ENCODE results near the gene TTPAL.

Gene TTPAL

GRCh38 chr20:44497761-44498160 is 22.1 kb downstream of the TTPAL start:
- DNase-seq (ENCODE audit: low spot score) = no peak

GRCh38 chr20:44500221-44500620 is 24.5 kb downstream of the TTPAL start:
- no peak for DNase-seq (ENCODE audit: low spot score)

GRCh38 chr20:44501448-44501847 is 25.8 kb downstream of the TTPAL start:
- peak; percentile 35 for DNase-seq (ENCODE audit: low spot score)

- no peak for DNase-seq (ENCODE audit: low spot score)
These were observed 27.3 kb downstream of the TTPAL start for GRCh38 chr20:44502968-44503367.

- no peak for DNase-seq (ENCODE audit: low spot score)
These were observed 29.0 kb downstream of the TTPAL start for GRCh38 chr20:44504402-44505307.

GRCh38 chr20:44509762-44510161 is 34.1 kb downstream of the TTPAL start:
- DNase-seq (ENCODE audit: low spot score) = no peak

- DNase-seq (ENCODE audit: low spot score) = no peak
These were observed 38.2 kb downstream of the TTPAL start for GRCh38 chr20:44513871-44514270.

- no peak for DNase-seq (ENCODE audit: low spot score)
These were observed 40.8 kb downstream of the TTPAL start for GRCh38 chr20:44516491-44516890.

DNA sequence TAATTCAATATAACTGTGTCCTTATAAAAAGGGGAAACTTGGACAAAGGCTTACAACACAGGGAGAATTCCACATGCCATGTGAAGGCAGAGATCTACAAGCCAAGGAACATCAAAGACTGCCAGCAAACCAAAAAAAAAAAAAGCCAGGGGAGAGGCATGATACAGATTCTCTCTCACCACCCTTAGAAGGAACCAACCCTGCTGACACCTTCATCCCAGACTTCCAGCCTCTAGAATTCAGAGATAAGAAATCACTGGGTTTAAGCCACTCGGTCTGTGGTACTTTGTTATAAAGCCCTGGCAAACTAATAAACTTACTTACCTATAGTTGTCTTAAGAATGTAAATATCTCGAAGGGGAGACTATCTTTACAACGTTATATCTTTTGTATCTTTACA is 41.8 kb downstream of the TTPAL start:
- DNase-seq (ENCODE audit: low spot score) = no peak

- DNase-seq (ENCODE audit: low spot score) = no peak
These were observed 42.6 kb downstream of the TTPAL start for GRCh38 chr20:44518248-44518647.

- DNase-seq (ENCODE audit: low spot score) = no peak
These were observed 45.2 kb downstream of the TTPAL start for GRCh38 chr20:44520881-44521280.

DNA sequence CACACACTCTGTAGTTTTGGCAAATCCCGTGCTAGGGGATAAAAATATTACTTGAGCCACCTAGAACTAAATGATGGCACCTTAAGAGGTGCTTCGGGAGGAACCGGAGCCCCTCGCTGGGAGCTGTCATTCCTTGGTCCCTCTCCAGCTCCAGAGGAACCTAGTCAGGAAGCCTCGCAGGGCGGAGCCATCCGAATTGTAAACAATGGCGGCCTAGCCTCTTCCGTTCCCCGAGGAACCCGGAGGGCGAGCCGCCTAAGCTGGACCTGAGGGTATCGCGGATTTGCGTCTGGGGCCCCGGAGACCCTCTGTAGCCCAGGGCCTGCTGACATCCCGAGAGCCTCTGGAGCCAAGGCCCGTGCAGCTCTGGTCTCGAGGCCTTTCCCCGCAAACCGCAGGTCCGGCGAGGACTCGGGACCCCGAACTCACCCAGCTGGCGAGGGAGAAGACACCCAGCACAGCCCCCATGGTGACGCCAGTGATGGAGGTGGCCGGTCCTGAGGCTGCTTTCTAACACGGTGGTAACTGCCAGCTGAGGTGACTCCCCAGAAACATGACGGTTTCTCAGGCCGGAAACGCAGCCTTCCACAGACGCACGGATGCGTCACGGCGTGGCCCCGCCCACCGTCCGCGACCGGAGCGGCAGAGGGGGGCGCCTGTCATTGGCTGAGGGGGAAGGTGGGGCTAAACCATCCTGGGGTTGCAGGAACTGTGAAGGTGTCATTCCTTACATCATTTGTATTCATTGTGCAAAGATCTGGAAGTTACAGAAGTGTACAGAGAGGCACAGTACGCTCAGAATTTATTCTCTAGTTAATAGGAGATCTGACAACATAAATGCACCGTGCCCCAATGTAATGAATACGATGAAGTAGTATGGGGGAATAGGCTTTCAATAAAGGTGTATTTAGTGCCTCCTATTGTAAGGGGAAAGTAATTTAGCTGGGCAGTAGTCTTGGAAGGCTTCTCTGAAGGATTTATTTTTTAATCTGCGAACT is 46.1 kb downstream of the TTPAL start, which contains the start of gene SERINC3:
Gene SERINC3, minus strand, starts transcription at position 587 of the 998 bp plus-strand sequence. Its CDS starts 119 bp downstream, at position 468.
- DNase-seq (ENCODE audit: low spot score) = peak; percentile 94

DNA sequence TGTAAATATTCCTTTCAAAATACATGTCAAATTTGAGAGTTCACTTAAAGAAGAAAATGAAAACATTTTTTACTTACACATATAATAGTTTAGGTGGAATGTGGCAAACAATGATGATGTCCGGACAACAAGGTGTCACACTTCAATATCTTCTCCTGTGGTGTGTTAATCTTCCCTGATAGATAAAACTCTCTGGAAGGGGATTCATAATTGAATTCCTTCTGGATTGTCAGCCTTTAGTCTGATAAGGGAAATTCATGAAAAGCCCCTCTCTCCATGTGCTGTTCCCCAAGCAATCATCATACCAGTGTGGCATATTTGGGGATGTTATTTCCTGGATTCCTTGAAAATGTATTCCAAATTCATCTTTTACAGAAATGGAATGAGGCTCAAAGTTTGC is 47.2 kb downstream of the TTPAL start:
- DNase-seq (ENCODE audit: low spot score) = no peak

GRCh38 chr20:44523746-44524145 is 48.1 kb downstream of the TTPAL start:
- no peak for DNase-seq (ENCODE audit: low spot score)

- DNase-seq (ENCODE audit: low spot score) = no peak
These were observed 50.5 kb downstream of the TTPAL start for GRCh38 chr20:44526129-44526528.

GRCh38 chr20:44527716-44528199 is 52.1 kb downstream of the TTPAL start:
- DNase-seq (ENCODE audit: low spot score) = no peak

GRCh38 chr20:44528309-44528708 is 52.6 kb downstream of the TTPAL start:
- DNase-seq (ENCODE audit: low spot score) = no peak

DNA sequence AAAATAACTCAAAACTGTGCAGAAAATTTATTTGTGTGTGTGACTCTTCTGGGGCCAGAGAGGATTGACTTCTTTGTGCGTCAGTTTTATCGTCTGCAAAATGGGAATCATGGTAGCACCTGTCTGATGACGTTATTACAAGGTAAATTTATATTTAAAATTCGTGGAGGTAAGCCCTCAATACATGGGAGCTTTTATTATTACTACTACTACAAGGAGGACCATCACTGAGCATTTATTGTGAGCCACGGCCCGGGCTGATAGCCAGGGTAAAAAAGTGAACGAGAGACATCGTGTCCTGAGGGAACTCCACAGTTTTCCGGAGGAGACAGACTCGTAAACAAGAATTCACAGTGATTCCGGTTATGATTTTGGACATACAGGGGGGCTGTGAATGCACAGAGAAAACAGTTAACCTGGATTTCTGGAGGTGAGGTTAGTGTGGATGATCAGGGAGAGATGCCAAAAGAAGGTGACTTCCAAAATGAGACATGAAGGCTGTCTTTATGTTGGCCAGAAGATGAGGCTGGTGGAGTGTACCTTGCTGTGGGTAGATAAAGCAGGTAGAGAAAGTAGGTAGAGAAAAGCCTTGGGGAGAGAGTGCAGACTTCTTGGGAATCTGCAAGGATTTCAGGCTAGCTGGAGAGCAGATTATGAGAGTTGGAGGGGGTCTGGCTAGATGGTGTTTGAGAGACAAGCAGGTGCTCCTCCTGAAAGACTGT is 56.7 kb downstream of the TTPAL start:
- peak; percentile 12 for DNase-seq (ENCODE audit: low spot score)

GRCh38 chr20:44532981-44533331 is 57.3 kb downstream of the TTPAL start:
- DNase-seq (ENCODE audit: low spot score) = peak; percentile 31

- DNase-seq (ENCODE audit: low spot score) = no peak
These were observed 58.3 kb downstream of the TTPAL start for GRCh38 chr20:44533928-44534327.

- no peak for DNase-seq (ENCODE audit: low spot score)
These were observed 60.5 kb downstream of the TTPAL start for GRCh38 chr20:44536175-44536574.

DNA sequence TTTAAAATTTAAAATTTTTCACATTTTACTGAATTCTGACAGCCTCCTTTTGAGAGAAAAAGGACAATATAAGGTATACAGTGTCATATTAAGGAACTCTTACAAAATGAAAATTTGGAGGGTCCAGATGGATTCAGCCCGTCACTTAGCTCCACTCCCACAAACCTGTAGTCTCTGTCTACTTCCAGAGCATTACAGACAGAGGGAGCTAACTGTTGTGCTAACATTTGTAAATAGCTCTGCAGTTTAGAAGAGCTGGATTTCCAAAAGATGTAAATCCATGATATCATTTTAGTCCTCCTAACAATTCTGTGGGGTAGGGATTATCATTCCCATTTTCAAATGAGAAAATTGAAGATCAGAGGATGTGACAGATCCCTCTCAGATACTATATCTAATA is 62.3 kb downstream of the TTPAL start:
- DNase-seq (ENCODE audit: low spot score) = no peak
